ACC112 (cell line): ENCODE results near the gene NAV2.

ENCODE experiments used
- H2AFZ ChIP-seq: fragments of 200-600 bp; sonication (generic); one replicate; pipeline ENCODE4 v1.6.0; 2017; ENCODE audit warnings: antibody characterized with exemption, low read length; ENCODE audit not compliant: unreplicated experiment
- H3K27ac ChIP-seq: fragments of 200-600 bp; sonication (generic); 2 replicates; pipeline ENCODE4 v1.5.1; 2014; ENCODE audit warnings: low read depth, mild to moderate bottlenecking, antibody characterized with exemption, low read length, moderate library complexity
- H3K27me3 ChIP-seq: fragments of 200-600 bp; sonication (generic); 2 replicates; pipeline ENCODE4 v1.6.1; 2014; ENCODE audit warnings: mild to moderate bottlenecking, antibody characterized with exemption, low read length, moderate library complexity, mixed read lengths; ENCODE audit not compliant: insufficient read depth
- H3K36me3 ChIP-seq: fragments of 200-600 bp; sonication (generic); 2 replicates; pipeline ENCODE4 v1.6.1; 2016; ENCODE audit warnings: mild to moderate bottlenecking, antibody characterized with exemption, low read length, moderate library complexity, mixed read lengths; ENCODE audit not compliant: insufficient read depth
- H3K4me1 ChIP-seq: fragments of 200-600 bp; sonication (generic); one replicate; pipeline ENCODE4 v1.6.1; 2016; ENCODE audit warnings: low read length, mixed read lengths; ENCODE audit not compliant: insufficient read depth, unreplicated experiment, control insufficient read depth
- H3K4me3 ChIP-seq: fragments of 200-600 bp; sonication (generic); 2 replicates; pipeline ENCODE4 v1.5.1; 2014; ENCODE audit warnings: mild to moderate bottlenecking, low read depth, low read length
- H3K79me2 ChIP-seq: fragments of 200-600 bp; sonication (generic); one replicate; pipeline ENCODE4 v1.6.0; 2016; ENCODE audit warnings: low read length; ENCODE audit not compliant: control insufficient read depth, unreplicated experiment, insufficient read depth

Gene NAV2

GRCh38 chr11:20159466-20160381 lies 447.1 kb downstream of the NAV2 start:
- Histone ChIP-seq H3K36me3 (no peaks in the 10 kb centered on the region), H3K27ac (no peak overlapping the region), H3K79me2 (no peaks in the 10 kb centered on the region), H3K27me3 (peaks cover 100% of the 10 kb centered on the region), H3K4me1 (peaks cover 5% of the 10 kb centered on the region), H3K4me3 (no peak overlapping the region), H2AFZ (no peak overlapping the region)

GRCh38 chr11:20160425-20161229 lies 448.0 kb downstream of the NAV2 start, which contains the start of gene DBX1:
Gene DBX1 (minus strand): TSS chr11:20160475. CDS start chr11:20160324, 151 bp downstream.
- H3K27me3 ChIP-seq = peaks cover 100% of the 10 kb centered on the region
- no peaks in the 10 kb centered on the region for H3K79me2 ChIP-seq
- no peak within 1 kb of the TSS for H3K27ac ChIP-seq
- H3K4me1 ChIP-seq = peaks cover 5% of the 10 kb centered on the region
- no peaks in the 10 kb centered on the region for H3K36me3 ChIP-seq
- H3K4me3 ChIP-seq = no peak within 1 kb of the TSS
- H2AFZ ChIP-seq = no peak within 1 kb of the TSS

GRCh38 chr11:20161230-20161918 lies 448.7 kb downstream of the NAV2 start:
- H3K4me1 ChIP-seq = peaks cover 5% of the 10 kb centered on the region
- H3K27ac ChIP-seq = no peak overlapping the region
- H2AFZ ChIP-seq = no peak overlapping the region
- H3K79me2 ChIP-seq = no peaks in the 10 kb centered on the region
- H3K36me3 ChIP-seq = no peaks in the 10 kb centered on the region
- no peak overlapping the region for H3K4me3 ChIP-seq
- H3K27me3 ChIP-seq = peaks cover 99% of the 10 kb centered on the region

GRCh38 chr11:20161923-20162744 lies 449.5 kb downstream of the NAV2 start:
- no peak overlapping the region for H3K27ac ChIP-seq
- peaks cover 5% of the 10 kb centered on the region for H3K4me1 ChIP-seq
- no peaks in the 10 kb centered on the region for H3K36me3 ChIP-seq
- H3K27me3 ChIP-seq = peaks cover 99% of the 10 kb centered on the region
- no peak overlapping the region for H3K4me3 ChIP-seq
- no peak overlapping the region for H2AFZ ChIP-seq
- no peaks in the 10 kb centered on the region for H3K79me2 ChIP-seq

- peaks cover 5% of the 10 kb centered on the region for H3K4me1 ChIP-seq
- peak overlapping the region; percentile 30 for H2AFZ ChIP-seq
- no peaks in the 10 kb centered on the region for H3K79me2 ChIP-seq
- peak overlapping the region; percentile 60; the same call in 1 of the 2 replicates for H3K4me3 ChIP-seq
- no peaks in the 10 kb centered on the region for H3K36me3 ChIP-seq
- H3K27ac ChIP-seq = no peak overlapping the region
- peaks cover 99% of the 10 kb centered on the region for H3K27me3 ChIP-seq
Observed at GRCh38 chr11:20162824-20163782, 450.5 kb downstream of the NAV2 start.

- peaks cover 99% of the 10 kb centered on the region for H3K27me3 ChIP-seq
- H2AFZ ChIP-seq = no peak overlapping the region
- peaks cover 5% of the 10 kb centered on the region for H3K4me1 ChIP-seq
- peak overlapping the region; percentile 60; the same call in 1 of the 2 replicates for H3K4me3 ChIP-seq
- no peaks in the 10 kb centered on the region for H3K79me2 ChIP-seq
- no peak overlapping the region for H3K27ac ChIP-seq
- H3K36me3 ChIP-seq = no peaks in the 10 kb centered on the region
Observed at GRCh38 chr11:20163783-20164481, 451.3 kb downstream of the NAV2 start.
